Esophagus squamous epithelium (tissue), 5 donors: Measurements from ENCODE around the gene PARP6. TPM values are rescaled to one million over a fixed set of nuclear protein-coding genes. Genes with fewer than 3 reads are reported as not detected.

Experiments
- DNase-seq: peaks from one replicate; lab custom pipeline; 2025; lab: John Stamatoyannopoulos, UW
- H3K27ac ChIP-seq, 4 donors: fragments of 200-600 bp; sonication (generic); one replicate each; pipeline ENCODE4 v1.5.1; 2016 to 2019; ENCODE audit warnings: mild to moderate bottlenecking in 1 of 4
- H3K27me3 ChIP-seq, 4 donors: fragments of 200-600 bp; sonication (generic); 1 replicate in 3 of 4; 2 replicates in 1 of 4; pipeline versions ENCODE4 v1.5.1 to v1.6.0; 2017 to 2021; ENCODE audit warnings: antibody characterized with exemption in 1 of 4
- H3K36me3 ChIP-seq, 3 donors: fragments of 200-600 bp; sonication (generic); one replicate each; pipeline ENCODE4 v1.5.1; 2016 to 2019
- H3K4me1 ChIP-seq, 3 donors: fragments of 200-600 bp; sonication (generic); one replicate each; pipeline ENCODE4 v1.5.1; 2017 to 2019
- H3K4me3 ChIP-seq, 4 donors: fragments of 200-600 bp; sonication (generic); 1 replicate in 3 of 4; 2 replicates in 1 of 4; pipeline ENCODE4 v1.5.1; 2016 to 2019; ENCODE audit warnings: mild to moderate bottlenecking in 2 of 4, moderate library complexity in 1 of 4
- H3K9me3 ChIP-seq, 3 donors: fragments of 200-600 bp; sonication (generic); one replicate each; pipeline ENCODE4 v1.5.1; 2016 to 2019
- CTCF ChIP-seq, 6 experiments: fragments of 450-650 bp in 4 of 6; fragments of 200-600 bp in 2 of 6; sonication (generic) in 2 of 6; IDR thresholded peaks; one replicate each; pipeline ENCODE4 v1.5.1; 2016 to 2019; ENCODE audit warnings: antibody characterized with exemption in 6 of 6, mild to moderate bottlenecking in 4 of 6, moderate library complexity in 4 of 6
- POLR2A ChIP-seq, 4 donors: fragments of 450-650 bp; IDR thresholded peaks; one replicate each; pipeline ENCODE4 v1.6.1; 2017; ENCODE audit warnings: antibody characterized with exemption in 4 of 4, mild to moderate bottlenecking in 4 of 4, moderate library complexity in 3 of 4
- WGBS, 2 donors: methylation state at CpG; one replicate each; pipeline ENCODE4 v1.1.5; 2018; 5-methylcytosine and 5-hydroxymethylcytosine counted together
- intact Hi-C: fragments of 100-400 bp; cut with DNase I; formaldehyde crosslinking; loops from one replicate; pipeline ENCODE4 v1.15.0; 2022
- total RNA-seq, 4 donors: library from RNA; depleted of rRNA; stranded (reverse); fragments of >200 nt; gene quantifications; one replicate each; pipeline ENCODE4 v1.1.0, GENCODE V29; 2016
- donor health status: DM: yes; HTN: yes; CAD: no.

The PARP6 gene
- total RNA-seq, 4 donors from 2014 or later = 12.2 to 62.2 (median 31.6) TPM

- Histone ChIP-seq H3K27me3 (no peaks in the 10 kb centered on the region), H3K9me3 (no peaks in the 10 kb centered on the region), H3K4me3 (no peak overlapping the region), H3K27ac (no peak overlapping the region), H3K36me3 (no peaks in the 10 kb centered on the region), H3K4me1 (no peaks in the 10 kb centered on the region)
- TF ChIP-seq CTCF (IDR thresholded peaks at IDR 0.05) (no peak), POLR2A (IDR thresholded peaks at IDR 0.05) (no peak)
- no peak for DNase-seq
- WGBS, 2 donors = 39 to 48% methylated on average over 8 of the region's 10 CpGs
- intact Hi-C loops = no loop called here
These were observed 33.9 kb upstream of the PARP6 start for GRCh38 chr15:72306211-72306785.

- H3K4me3 ChIP-seq = no peak overlapping the region
- no peaks in the 10 kb centered on the region for H3K9me3 ChIP-seq
- H3K36me3 ChIP-seq = no peaks in the 10 kb centered on the region
- DNase-seq = no peak
- WGBS, 2 donors = 95% methylated on average over 7 of the region's 7 CpGs; no CpG with 5 or more reads in 1 of the 2 donors
- no peak for TF ChIP-seq CTCF (IDR thresholded peaks at IDR 0.05)
- no peak for TF ChIP-seq POLR2A (IDR thresholded peaks at IDR 0.05)
- H3K4me1 ChIP-seq = no peaks in the 10 kb centered on the region
- intact Hi-C loops = no loop called here
- no peak overlapping the region for H3K27ac ChIP-seq
- no peaks in the 10 kb centered on the region for H3K27me3 ChIP-seq
These were observed 32.2 kb upstream of the PARP6 start for GRCh38 chr15:72304596-72304995.

- intact Hi-C loops = no loop called here
- H3K36me3 ChIP-seq = no peaks in the 10 kb centered on the region
- 40 to 50% methylated on average over 1 of the region's 1 CpG for WGBS, 2 donors
These were observed 30.6 kb upstream of the PARP6 start for GRCh38 chr15:72302955-72303354.

GRCh38 chr15:72289597-72290325, 17.4 kb upstream of the PARP6 start:
- H3K27me3 ChIP-seq = no peaks in the 10 kb centered on the region
- H3K36me3 ChIP-seq = no peaks in the 10 kb centered on the region
- no peaks in the 10 kb centered on the region for H3K4me1 ChIP-seq
- no peaks in the 10 kb centered on the region for H3K9me3 ChIP-seq
- no peak overlapping the region for H3K4me3 ChIP-seq
- 90 to 100% methylated on average over 1 to 9 of the region's 52 CpGs for WGBS, 2 donors
- TF ChIP-seq CTCF (IDR thresholded peaks at IDR 0.05) (no peak), POLR2A (IDR thresholded peaks at IDR 0.05) (no peak)
- no peak for DNase-seq
- intact Hi-C loops = no loop called here
- no peak overlapping the region for H3K27ac ChIP-seq

More at GRCh38 chr15:72302955-72303354, 30.6 kb upstream of the PARP6 start:
- TF ChIP-seq POLR2A (IDR thresholded peaks at IDR 0.05) (no peak), CTCF (IDR thresholded peaks at IDR 0.05) (no peak)
- Histone ChIP-seq H3K27me3 (no peaks in the 10 kb centered on the region), H3K4me3 (no peak overlapping the region), H3K4me1 (no peaks in the 10 kb centered on the region), H3K9me3 (no peaks in the 10 kb centered on the region), H3K27ac (no peak overlapping the region)
- DNase-seq = no peak

GRCh38 chr15:72288796-72289596, 16.6 kb upstream of the PARP6 start:
- Histone ChIP-seq H3K27ac (no peak overlapping the region), H3K27me3 (no peaks in the 10 kb centered on the region), H3K9me3 (no peaks in the 10 kb centered on the region), H3K4me3 (no peak overlapping the region), H3K4me1 (no peaks in the 10 kb centered on the region), H3K36me3 (no peaks in the 10 kb centered on the region)
- TF ChIP-seq CTCF (IDR thresholded peaks at IDR 0.05) (no peak), POLR2A (IDR thresholded peaks at IDR 0.05) (no peak)
- intact Hi-C loops = no loop called here
- no peak for DNase-seq
- 88 to 92% methylated on average over 14 to 15 of the region's 49 CpGs for WGBS, 2 donors
